OCI-LY1 (cell line): ENCODE results near the gene OXT.

ENCODE experiments used
- CTCF ChIP-seq: fragments of 200-600 bp; sonication (generic), shearing (Covaris generic); IDR thresholded peaks from 2 replicates; pipeline ENCODE4 v1.5.1; 2017; ENCODE audit warnings: mild to moderate bottlenecking, antibody characterized with exemption, low read length, moderate library complexity, mixed read lengths
- EZH2 ChIP-seq: fragments of 200-600 bp; sonication (generic), shearing (Covaris generic); IDR thresholded peaks from 2 replicates; pipeline ENCODE4 v1.8.0; 2017; ENCODE audit warnings: borderline replicate concordance, mixed run types, mild to moderate bottlenecking, antibody characterized with exemption, low read length, moderate library complexity, mixed read lengths

GRCh38 chr20:3077618-3078134 is 6.3 kb downstream of the OXT start:
- no peak for TF ChIP-seq CTCF
- TF ChIP-seq EZH2: no peak
